Omental fat pad (tissue), 4 donors: ENCODE data around the gene PATJ. TPM values are rescaled to one million over a fixed set of nuclear protein-coding genes. Genes with fewer than 3 reads are reported as not detected.

Source experiments
- ATAC-seq: fragments of 150-250 bp; one replicate; pipeline ENCODE4 v1.9.1; 2016; ENCODE audit warnings: mild to moderate bottlenecking, moderate library complexity; ENCODE audit not compliant: low FRiP score
- DNase-seq: peaks from one replicate; pipeline ENCODE4 v3.0.0-alpha.2; 2019; ENCODE audit warnings: low spot score
- CTCF ChIP-seq, 3 donors: fragments of 450-650 bp; IDR thresholded peaks; one replicate each; pipeline ENCODE4 v1.5.1; 2016 to 2017; ENCODE audit warnings: antibody characterized with exemption in 3 of 3, mild to moderate bottlenecking in 3 of 3, moderate library complexity in 2 of 3
- total RNA-seq, 4 donors: library from RNA; depleted of rRNA; stranded (reverse); fragments of >200 nt; gene quantifications; one replicate each; pipeline ENCODE4 v1.1.0, GENCODE V29; 2016

Gene PATJ
- total RNA-seq, 4 donors from 2014 or later: 12.1 to 31.4 (median 20.0) TPM

DNA sequence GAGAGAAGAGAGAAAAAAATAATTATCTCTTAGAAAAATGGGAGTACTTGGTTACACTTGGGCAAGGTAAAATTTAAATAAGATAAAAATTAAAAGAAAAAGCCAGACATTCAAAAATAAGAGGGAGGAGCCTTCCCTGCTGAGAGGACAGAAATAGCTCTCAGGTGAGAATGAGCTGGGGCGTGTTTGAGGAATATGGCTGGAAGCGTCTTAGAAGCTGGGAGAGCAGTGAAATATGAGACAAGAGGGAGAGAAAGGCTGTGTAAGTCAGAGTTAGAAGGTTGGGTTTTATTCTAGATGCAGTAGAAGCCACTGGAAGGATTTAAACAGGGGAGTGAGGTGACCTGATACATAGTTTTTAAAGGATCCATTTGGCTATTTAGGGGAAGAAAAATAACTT is 298.2 kb downstream of the PATJ start:
- no peak for TF ChIP-seq CTCF (IDR thresholded peaks at IDR 0.05)
- ATAC-seq (no peak), DNase-seq (no peak)

GRCh38 chr1:62040973-62041372 is 298.7 kb downstream of the PATJ start:
- no peak for ATAC-seq
- DNase-seq: no peak
- TF ChIP-seq CTCF (IDR thresholded peaks at IDR 0.05): no peak

- ATAC-seq: no peak
- no peak for DNase-seq
- no peak for TF ChIP-seq CTCF (IDR thresholded peaks at IDR 0.05)
Observed at GRCh38 chr1:62043154-62043553, 300.9 kb downstream of the PATJ start.

- DNase-seq (no peak), ATAC-seq (no peak)
Observed at GRCh38 chr1:62045574-62045973, 303.3 kb downstream of the PATJ start.

GRCh38 chr1:62046927-62047326 is 304.6 kb downstream of the PATJ start:
- no peak for TF ChIP-seq CTCF (IDR thresholded peaks at IDR 0.05)
- DNase-seq (no peak), ATAC-seq (no peak)

More at GRCh38 chr1:62045574-62045973, 303.3 kb downstream of the PATJ start:
- no peak for TF ChIP-seq CTCF (IDR thresholded peaks at IDR 0.05)

GRCh38 chr1:62050165-62050564 is 307.9 kb downstream of the PATJ start:
- TF ChIP-seq CTCF (IDR thresholded peaks at IDR 0.05): no peak
- no peak for ATAC-seq
- DNase-seq: no peak

- TF ChIP-seq CTCF (IDR thresholded peaks at IDR 0.05): no peak
- no peak for DNase-seq
- no peak for ATAC-seq
Observed at GRCh38 chr1:62052946-62053345, 310.7 kb downstream of the PATJ start.
